LNCaP clone FGC (cell line): ENCODE data around the gene FBXO33.
A peak's percentile ranks its signal among the peaks of the same experiment; 100 is the strongest.
"Not testable (repeated sequence)": the region's sequence is repeated elsewhere in the genome, so short reads cannot be mapped to it uniquely, and the experiment has no call there.

Source experiments
- DNase-seq: peaks from one replicate; pipeline ENCODE4 v3.0.0-alpha.2; 2011; ENCODE audit warnings: low read depth
- H3K4me3 ChIP-seq: 2 replicates; pipeline ENCODE4 v1.5.1; 2011; ENCODE audit warnings: mild to moderate bottlenecking, low read depth, low read length, control low read depth
- TF ChIP-seq, protein P1 (sequence below): IDR thresholded peaks from 2 replicates; pipeline ENCODE4 v1.5.1; 2012; ENCODE audit warnings: mild to moderate bottlenecking; ENCODE audit not compliant: control insufficient read depth, insufficient read depth; ENCODE audit errors: extremely low read depth

Gene FBXO33

DNA sequence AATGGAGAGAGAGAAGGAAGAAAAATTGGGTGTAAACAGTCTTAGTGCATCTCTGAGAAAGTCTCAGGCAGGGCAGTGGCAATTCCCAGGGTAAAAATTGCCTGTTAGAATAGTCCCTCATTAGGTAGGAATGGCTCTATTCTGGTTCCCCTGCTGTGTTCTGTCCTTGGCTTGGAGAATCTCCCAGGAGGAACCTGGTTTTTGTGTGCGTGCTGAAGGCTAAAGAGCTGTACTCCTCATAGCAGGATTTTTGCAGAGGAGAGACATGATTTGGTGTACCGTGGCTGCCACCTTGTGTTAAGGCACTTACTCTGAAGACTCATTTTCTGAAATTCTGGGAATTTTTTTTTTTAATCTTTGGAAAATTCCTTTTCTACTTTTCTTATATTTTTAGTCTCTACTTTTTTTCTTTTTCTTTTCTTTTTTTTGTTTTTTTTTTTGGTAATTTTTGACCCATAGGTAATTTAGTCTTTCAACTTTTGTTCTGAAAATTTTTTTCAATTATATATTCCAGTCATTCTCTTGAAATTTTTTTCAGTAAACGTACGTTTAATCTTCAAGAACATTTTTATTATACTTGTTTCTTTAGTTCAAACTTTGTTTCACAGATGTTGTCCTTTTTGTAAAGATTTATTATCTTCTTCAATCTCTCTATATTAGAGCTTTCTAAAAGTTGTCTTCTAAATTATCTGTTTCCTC, 63.8 kb downstream of the FBXO33 start:
- H3K4me3 ChIP-seq = no peak overlapping the region
- TF ChIP-seq, protein P1, sequence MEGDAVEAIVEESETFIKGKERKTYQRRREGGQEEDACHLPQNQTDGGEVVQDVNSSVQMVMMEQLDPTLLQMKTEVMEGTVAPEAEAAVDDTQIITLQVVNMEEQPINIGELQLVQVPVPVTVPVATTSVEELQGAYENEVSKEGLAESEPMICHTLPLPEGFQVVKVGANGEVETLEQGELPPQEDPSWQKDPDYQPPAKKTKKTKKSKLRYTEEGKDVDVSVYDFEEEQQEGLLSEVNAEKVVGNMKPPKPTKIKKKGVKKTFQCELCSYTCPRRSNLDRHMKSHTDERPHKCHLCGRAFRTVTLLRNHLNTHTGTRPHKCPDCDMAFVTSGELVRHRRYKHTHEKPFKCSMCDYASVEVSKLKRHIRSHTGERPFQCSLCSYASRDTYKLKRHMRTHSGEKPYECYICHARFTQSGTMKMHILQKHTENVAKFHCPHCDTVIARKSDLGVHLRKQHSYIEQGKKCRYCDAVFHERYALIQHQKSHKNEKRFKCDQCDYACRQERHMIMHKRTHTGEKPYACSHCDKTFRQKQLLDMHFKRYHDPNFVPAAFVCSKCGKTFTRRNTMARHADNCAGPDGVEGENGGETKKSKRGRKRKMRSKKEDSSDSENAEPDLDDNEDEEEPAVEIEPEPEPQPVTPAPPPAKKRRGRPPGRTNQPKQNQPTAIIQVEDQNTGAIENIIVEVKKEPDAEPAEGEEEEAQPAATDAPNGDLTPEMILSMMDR = peak; percentile 69
- peak; percentile 56 for DNase-seq

DNA sequence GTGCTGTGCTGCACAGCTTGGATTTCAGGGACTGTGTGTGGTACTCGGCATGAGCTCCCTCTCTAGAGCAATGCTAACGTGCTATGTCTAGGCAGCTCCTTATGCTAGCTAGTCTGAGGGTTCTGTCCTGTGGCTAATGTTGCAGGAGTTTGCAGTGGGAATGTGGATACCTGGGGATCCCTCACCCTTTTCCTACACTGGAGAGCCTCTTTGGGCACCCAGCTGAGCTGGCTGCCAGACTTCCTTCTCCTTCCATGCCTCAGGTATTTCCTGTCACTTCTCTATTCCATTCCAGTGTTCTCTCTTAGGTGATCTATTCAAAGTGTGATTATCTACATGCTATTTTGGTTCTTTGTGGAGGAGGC, 64.9 kb downstream of the FBXO33 start:
- DNase-seq = no peak

DNA sequence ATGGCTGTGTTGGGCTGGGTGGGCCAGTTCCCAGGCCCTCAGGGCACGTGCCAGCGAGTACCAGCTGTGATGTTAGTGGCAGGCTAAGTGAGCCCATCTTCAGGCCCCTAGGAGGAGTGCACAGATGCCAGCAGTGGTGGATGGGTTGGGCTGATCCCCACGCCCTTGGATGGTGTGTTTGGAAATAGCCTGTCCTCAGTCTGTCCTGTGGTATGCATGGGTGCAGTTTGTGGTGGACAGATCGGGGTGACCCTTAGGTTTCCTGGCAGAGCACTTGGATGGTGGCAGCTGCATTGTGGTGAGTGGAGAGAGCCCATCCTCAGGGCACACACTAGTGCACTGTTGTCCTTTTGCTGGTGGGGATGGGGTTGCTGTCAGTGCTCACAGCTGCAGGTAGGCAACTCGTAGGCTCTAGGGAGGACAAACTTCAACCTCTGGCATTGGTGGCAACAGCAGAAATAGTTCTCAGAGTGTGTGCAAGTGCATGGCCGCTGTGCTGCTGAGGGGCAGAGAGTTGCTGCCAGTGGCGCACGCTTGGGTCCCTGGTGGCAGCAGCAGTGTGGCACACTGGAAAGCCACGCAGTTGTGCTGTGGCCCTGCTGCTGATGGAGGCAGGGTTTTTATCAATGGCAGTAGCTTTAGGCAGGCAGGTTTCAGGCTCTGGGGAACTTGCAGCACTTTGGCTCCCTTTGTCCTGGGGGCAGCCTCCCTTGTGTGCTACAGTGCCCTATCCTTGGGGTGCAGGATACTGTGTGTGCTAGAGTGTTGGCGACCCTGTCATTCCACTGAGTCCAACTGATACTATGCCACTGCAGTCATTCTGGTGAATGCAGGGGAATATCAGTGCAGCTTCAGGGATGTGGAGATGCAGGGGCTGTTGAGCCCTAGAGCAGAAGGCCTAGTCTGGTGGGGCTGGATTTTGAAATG, 65.5 kb downstream of the FBXO33 start:
- DNase-seq = no peak
- no peak overlapping the region for H3K4me3 ChIP-seq
- TF ChIP-seq, protein P1 = no peak

More for the DNA sequence above, 64.9 kb downstream of the FBXO33 start:
- H3K4me3 ChIP-seq = no peak overlapping the region
- TF ChIP-seq, protein P1 = no peak

DNA sequence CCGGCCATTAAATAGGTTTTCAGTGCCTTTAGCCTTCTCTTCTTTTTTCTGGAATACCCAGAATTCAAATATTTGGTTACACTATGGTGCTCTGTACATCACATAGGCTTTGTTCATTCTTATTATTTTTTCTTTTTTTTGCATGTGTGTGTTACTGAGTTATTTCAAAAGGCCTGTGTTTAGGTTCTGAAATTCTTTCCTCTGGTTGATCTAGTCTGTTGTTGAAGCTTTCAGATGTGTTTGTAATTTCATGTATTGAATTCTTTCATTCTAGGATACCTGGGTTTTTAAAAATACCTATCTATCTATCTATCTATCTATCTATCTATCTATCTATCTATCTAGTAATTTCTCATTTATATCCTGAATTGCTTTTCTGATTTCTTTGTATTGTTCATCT, 66.9 kb downstream of the FBXO33 start:
- no peak for DNase-seq
- TF ChIP-seq, protein P1 = no peak

DNA sequence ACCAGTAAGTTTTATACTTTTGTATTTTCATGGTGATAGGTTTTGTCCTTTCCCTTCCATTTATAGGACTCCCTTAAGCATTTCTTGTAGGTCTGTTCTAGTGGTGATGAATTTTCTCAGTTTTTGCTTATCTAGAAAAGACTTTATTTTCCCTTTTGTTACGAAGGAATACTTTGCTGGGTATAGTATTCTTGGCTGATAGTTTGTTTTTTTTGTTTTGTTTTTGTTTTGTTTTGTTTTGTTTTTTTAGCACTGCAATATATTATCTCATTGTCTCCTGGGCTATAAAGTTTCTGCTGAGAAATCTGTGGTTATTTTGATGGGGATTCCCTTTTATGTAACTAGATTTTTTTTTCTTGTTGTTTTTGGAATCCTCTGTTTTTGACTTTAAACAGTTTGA, 67.7 kb downstream of the FBXO33 start:
- no peak for DNase-seq
- TF ChIP-seq, protein P1 = no peak
- H3K4me3 ChIP-seq = no peak overlapping the region

More for the DNA sequence above, 66.9 kb downstream of the FBXO33 start:
- no peak overlapping the region for H3K4me3 ChIP-seq

DNA sequence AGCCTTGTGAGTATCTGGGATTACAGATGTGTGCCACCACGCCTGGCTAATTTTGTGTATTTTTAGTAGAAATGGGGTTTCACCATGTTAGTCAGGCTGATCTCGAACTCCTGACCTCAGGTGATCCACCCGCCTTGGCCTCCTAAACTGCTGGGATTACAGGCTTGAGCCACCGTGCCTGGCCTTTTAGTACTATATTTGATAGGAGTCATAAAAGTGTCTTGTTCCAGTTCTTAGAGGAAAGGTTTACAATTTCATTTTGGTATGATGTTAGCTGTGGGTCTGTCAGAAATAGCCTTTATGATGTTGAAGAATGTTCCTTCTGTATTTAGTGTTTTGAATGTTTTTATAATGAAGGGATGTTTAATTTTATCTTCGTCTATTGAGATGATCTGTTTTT, 70.7 kb downstream of the FBXO33 start:
- H3K4me3 ChIP-seq, DNase-seq: not testable (repeated sequence)

DNA sequence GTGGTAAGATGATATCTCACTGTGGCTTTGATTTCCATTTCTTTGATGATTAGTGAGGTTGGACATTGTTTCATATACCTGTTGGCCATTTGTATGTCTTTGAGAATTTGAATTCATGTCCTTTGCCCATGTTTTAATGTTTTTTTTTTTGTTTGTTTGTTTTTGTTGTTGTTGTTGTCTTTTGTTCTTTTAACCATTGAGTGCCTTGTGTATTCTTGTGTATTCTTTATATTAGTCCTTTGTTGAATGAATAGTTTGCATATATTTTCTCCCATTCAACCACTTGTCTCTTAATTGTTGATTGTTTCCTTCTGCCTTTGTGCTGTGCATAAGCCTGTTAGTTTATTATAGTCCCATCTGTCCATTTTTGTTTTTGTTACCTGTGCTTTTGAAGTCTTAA, 71.9 kb downstream of the FBXO33 start:
- no peak for DNase-seq
- TF ChIP-seq, protein P1 = no peak
- no peak overlapping the region for H3K4me3 ChIP-seq

DNA sequence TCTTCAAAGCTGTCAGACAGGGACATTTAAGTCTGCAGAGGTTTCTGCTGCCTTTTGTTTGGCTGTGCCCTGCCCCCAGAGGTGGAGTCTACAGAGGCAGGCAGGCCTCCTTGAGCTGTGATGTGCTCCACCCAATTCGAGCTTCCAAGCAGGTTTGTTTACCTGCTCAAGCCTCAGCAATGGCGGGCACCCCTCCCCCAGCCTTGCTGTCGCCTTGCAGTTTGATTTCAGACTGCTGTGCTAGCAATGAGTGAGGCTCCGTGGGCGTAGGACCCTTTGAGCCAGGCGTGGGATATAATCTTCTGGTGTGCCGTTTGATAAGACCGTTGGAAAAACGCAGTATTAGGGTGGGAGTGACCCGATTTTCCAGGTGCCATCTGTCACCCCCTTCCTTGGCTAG, 73.2 kb downstream of the FBXO33 start:
- H3K4me3 ChIP-seq, DNase-seq: not testable (repeated sequence)
